GM12892 (cell line): ENCODE data around the gene METAP1.

Experiments
- POLR2A ChIP-seq: IDR thresholded peaks from 2 replicates; pipeline ENCODE4 v1.6.1; 2011; ENCODE audit warnings: low read depth, low read length, control low read depth
- POLR2AphosphoS5 ChIP-seq: IDR thresholded peaks from 2 replicates; pipeline ENCODE4 v1.6.1; 2011; ENCODE audit warnings: low read depth, low read length, control low read depth
- TAF1 ChIP-seq: IDR thresholded peaks from 2 replicates; pipeline ENCODE4 v1.6.1; 2011; ENCODE audit warnings: low read depth, mild to moderate bottlenecking, control low read depth, low read length, borderline replicate concordance

- TF ChIP-seq POLR2A (no peak), POLR2AphosphoS5 (no peak), TAF1 (no peak)
Measured at GRCh38 chr4:99091216-99091575, 95.7 kb downstream of the METAP1 start.
